Measurements from ENCODE around the gene CSAD.
"Not testable (repeated sequence)": the region's sequence is repeated elsewhere in the genome, so short reads cannot be mapped to it uniquely, and the experiment has no call there.

Gene CSAD

GRCh38 chr12:53178803-53179202 is 1.9 kb downstream of the CSAD start:
- not testable (repeated sequence) for DNase-seq

- not testable (repeated sequence) for DNase-seq
Observed at GRCh38 chr12:53177447-53177846, 3.3 kb downstream of the CSAD start.

GRCh38 chr12:53176750-53177149 is 4.0 kb downstream of the CSAD start:
- no peak for DNase-seq

- peak; percentile 44 for DNase-seq
Observed at GRCh38 chr12:53174881-53175491, 5.7 kb downstream of the CSAD start.

- no peak for DNase-seq
Observed at GRCh38 chr12:53173085-53173715, 7.5 kb downstream of the CSAD start.

GRCh38 chr12:53172352-53172751 is 8.4 kb downstream of the CSAD start:
- no peak for DNase-seq

GRCh38 chr12:53171725-53172329 is 8.9 kb downstream of the CSAD start:
- DNase-seq = no peak

GRCh38 chr12:53170876-53171724 is 9.6 kb downstream of the CSAD start:
- no peak for DNase-seq

GRCh38 chr12:53170215-53170614 is 10.5 kb downstream of the CSAD start:
- no peak for DNase-seq

- DNase-seq = no peak
Observed at GRCh38 chr12:53169644-53170043, 11.1 kb downstream of the CSAD start.

GRCh38 chr12:53166837-53167236 is 13.9 kb downstream of the CSAD start:
- no peak for DNase-seq

- DNase-seq = not testable (repeated sequence)
Observed at GRCh38 chr12:53163008-53163407, 17.7 kb downstream of the CSAD start.

GRCh38 chr12:53161119-53161911 is 19.4 kb downstream of the CSAD start:
- no peak for DNase-seq

GRCh38 chr12:53160673-53161072 is 20.1 kb downstream of the CSAD start:
- DNase-seq = no peak

GRCh38 chr12:53160000-53160399 is 20.7 kb downstream of the CSAD start:
- no peak for DNase-seq

- peak; percentile 68 for DNase-seq
Observed at GRCh38 chr12:53159195-53159839, 21.4 kb downstream of the CSAD start.

- DNase-seq = no peak
Observed at GRCh38 chr12:53152390-53152789, 28.3 kb downstream of the CSAD start.

- DNase-seq = no peak
Observed at GRCh38 chr12:53151039-53151438, 29.7 kb downstream of the CSAD start.

- no peak for DNase-seq
Observed at GRCh38 chr12:53147653-53148052, 33.1 kb downstream of the CSAD start.

- DNase-seq = no peak
Observed at GRCh38 chr12:53147181-53147580, 33.5 kb downstream of the CSAD start.

GRCh38 chr12:53145383-53146260 is 35.1 kb downstream of the CSAD start:
- DNase-seq = no peak
